HG03521 (cell line): ENCODE results near the gene TRAF2.
A peak's percentile ranks its signal among the peaks of the same experiment; 100 is the strongest.
"Not testable (repeated sequence)": the region's sequence is repeated elsewhere in the genome, so short reads cannot be mapped to it uniquely, and the experiment has no call there.

Experiments used
- ATAC-seq: cut with Tn5 transposase; IDR thresholded peaks from one replicate; pipeline ENCODE4 v1.9.1; 2021; ENCODE audit warnings: mild to moderate bottlenecking, moderate library complexity; ENCODE audit not compliant: unreplicated experiment

TRAF2 gene

DNA sequence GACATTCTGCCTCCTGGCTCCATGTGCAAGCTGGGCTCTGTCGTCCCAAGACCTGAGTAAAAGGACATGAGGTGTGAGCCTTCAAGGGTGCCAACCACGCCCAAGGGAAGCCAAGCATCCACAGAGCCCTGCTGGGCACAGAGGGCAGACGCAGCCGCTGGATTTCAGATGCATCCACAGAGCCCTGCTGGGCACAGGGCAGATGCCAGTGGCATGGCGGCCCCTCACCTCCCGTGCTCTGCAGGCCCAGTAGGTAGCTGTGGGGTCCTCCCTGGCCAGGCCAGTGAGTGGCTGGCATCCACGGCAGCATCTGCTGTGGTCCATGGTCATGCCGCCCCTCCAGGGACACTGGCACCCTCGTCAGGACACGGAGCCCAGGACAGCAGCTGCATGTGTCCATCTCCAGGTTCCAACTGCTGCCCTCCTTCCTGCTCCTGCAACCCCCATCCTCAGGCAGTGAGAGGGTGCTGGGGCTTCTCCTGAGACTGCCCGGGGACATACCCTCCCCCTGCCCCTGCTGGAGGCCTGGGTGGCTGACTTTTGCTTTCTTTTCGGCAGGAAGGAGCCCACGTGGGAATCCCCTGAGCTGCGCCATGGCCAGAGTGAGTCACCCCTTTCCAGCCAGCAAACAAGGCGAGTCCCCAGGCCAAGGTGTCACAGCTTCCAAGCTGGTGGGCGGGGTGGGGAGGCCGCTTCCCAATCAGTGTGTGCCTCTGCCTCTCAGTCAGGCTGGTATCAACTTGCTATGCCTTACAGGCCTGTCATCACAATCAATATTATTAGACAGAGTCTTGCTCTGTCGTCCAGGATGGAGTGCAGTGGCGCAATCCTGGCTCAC, 4.0 kb upstream of the TRAF2 start:
- no peak for ATAC-seq

DNA sequence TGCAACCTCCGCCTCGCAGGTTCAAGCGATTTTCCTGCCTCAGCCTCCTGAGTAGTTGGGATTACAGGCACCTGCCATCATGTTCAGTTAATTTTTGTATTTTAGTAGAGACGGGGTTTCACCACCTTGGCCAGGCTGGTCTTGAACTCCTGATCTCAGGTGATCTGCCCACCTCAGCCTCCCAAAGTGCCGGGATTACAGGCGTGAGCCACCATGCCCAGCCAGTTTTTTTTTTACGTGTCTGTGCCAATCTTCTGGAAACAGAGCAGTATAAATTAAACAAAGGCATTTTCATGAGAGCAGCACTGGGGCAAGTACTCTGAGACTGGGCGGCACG, 3.4 kb upstream of the TRAF2 start:
- not testable (repeated sequence) for ATAC-seq

DNA sequence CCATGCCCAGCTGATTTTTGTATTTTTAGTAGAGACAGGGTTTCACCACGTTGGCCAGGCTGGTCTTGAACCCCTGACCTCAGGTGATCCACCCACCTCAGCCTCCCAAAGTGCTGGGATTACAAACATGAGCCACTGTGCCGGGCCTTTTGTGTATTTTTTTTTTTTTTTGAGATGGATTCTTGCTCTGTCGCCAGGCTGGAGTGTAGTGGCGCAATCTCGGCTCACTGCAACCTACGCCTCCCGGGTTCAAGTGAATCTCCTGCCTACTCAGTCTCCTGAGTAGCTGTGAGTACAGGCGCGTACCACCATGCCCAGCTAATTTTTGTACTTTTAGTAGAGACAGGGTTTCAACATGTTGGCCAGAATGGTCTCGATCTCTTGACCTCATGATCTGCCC, 2.6 kb upstream of the TRAF2 start:
- ATAC-seq: not testable (repeated sequence)

DNA sequence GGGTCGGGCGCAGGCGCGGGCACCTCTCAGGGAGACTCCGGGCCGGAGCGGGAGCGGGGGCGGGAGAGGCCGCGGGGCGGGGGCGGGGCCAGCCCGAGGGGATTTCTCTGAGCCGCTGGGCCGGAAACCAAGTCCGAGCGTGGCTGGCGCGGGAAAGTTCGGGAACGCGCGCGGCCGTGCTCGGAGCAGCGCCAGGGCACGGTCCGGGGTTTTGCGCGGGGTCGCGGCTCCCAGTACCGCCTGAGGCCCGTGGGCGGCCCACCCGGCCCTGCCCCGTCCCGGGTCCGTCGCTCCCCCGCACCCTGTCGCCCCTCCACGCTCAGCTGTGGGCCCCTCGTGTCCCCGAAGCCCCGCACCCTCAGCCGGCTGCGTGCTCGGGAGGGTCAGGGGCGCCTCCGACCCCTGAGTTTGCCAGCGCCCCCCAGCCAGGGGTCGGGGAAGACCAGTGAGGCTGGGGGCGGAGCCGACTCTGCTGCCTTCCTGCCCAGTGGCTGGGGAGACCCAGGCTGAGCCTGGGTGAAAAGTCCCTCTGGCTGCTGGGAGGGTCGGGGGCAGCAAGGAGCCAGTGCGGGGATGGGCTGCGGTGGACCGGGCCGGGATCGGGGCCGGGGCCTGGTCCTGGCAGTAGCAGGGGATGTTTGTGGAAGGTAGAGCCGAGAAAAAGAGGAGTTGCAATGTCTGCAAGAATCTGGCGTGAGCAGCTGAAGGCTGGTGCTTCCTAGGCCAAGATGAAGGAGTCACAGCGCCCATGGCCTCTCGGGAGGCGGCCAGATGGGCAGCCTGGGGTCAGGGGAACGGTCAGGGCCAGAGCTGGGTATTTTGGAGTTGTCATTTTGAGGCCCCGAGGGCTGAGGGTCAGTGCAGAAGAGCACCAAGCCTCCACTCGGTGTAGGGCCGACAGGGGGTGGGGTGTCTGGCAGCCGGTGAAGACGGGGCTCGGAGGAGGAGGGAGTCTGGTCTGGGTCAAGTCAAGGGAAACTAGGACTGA, 588 bp downstream of the TRAF2 start:
- peak; percentile 7 for ATAC-seq

DNA sequence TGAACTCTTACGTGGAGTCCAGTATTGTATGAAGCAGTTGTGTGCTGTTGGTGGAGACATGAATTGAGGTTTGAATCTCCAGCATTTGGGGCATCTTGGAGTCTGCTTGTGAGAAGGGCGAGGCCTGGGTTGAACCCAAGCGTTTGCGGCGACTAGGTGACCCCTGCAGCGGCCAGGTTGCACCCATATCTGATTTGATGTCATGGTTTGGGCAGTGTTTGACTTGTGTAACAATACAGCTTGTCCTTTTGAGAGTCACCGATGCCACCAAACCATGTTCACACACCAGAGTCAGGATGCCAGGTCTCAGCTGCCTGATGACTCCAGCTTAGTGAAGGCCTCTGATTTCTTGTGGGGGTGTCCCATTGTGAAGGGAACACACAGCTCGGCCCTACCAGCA, 2.1 kb downstream of the TRAF2 start:
- no peak for ATAC-seq

DNA sequence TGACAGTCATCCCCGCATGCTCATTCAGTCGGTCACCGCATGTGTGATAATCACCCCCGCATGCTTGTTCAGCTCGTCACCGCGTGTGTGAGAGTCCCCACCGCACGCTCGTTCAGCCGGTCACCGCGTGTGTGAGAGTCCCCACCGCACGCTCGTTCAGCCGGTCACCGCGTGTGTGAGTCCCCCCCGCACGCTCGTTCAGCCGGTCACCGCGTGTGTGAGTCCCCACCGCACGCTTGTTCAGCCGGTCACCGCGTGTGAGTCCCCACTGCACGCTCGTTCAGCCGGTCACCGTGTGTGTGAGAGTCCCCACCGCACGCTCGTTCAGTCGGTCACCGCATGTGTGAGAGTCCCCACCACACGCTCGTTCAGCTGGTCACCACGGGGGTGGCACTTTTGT, 3.5 kb downstream of the TRAF2 start:
- no peak for ATAC-seq

DNA sequence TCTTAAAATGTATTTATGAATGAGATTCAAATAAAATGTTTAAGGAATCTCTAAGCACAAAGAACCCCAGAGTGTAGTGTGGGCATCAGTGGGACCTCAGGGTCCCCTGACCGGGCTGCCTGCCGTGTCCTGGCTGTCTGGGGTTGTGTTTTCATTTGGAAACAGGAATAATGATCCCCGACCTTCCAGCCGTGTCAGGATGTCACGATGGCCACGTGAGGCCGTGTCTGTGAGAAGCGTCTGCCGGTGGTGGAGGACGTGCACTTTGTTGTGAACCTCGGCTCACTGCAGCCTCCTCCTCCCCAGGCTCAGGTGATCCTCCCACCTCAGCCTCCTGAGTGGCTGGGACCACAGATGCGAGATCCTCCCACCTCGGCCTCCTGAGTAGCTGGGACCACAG, 4.3 kb downstream of the TRAF2 start:
- ATAC-seq: no peak

DNA sequence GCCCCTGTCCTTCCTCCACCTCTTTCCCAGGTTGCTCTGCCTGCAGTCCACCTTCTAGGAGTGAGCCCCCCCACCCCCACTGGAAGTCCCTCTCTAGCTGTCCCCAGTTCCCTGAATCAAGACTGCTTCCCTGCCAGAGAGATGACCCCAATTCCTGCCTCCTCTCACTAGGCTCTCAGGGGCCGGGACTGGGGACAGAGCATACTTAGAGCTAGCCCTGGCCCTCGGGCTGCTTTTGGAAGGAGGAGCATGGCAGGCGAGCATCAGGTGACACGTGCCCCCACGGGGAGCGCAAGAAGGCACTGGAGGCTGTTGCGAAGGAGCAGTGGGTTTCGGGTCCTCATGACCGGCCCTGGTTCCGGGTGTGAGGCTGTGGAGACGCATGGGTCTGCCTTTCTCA, 9.7 kb downstream of the TRAF2 start:
- no peak for ATAC-seq

DNA sequence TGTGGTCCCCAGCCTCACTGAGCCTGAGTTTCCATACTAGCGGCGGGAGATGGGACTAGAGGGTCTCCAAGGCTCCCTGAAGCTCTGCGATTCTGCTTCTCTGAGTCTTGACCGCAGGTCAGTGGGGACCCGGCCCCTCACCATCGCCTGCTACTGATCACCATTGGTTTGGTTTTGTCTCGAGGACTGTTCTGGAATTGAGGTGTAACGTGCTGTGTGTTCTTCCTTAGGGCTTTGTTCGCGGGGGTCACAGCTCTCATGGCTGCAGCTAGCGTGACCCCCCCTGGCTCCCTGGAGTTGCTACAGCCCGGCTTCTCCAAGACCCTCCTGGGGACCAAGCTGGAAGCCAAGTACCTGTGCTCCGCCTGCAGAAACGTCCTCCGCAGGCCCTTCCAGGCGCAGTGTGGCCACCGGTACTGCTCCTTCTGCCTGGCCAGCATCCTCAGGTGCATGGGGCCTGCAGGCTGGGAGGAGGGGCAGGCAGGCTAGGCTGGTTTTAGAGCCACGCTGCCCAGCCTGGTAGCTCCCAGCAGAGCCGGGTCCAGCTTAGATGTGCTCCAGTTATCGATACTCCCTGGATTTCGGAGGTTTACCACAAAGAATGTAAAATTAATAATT, 12.3 kb downstream of the TRAF2 start:
- ATAC-seq: no peak

DNA sequence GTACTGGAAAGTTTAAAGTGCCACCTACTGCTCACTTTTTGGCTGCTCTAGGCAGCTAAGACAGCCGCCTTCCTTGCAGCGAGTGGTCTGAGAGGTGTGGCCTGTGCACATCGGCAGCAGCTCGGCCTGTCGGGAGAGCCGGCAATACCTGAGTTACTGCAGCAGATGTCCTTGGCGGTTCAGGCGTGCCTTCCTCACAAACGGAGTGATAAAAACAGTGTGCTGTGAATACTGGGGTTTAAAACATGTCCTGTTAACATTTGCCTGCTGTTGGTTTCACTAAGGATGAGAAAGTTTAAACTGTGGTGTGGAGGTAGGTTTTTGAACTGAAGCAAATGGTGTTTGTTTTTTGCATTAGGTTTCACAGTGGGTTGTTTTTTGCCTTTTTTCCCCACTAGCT, 12.9 kb downstream of the TRAF2 start:
- ATAC-seq: no peak

DNA sequence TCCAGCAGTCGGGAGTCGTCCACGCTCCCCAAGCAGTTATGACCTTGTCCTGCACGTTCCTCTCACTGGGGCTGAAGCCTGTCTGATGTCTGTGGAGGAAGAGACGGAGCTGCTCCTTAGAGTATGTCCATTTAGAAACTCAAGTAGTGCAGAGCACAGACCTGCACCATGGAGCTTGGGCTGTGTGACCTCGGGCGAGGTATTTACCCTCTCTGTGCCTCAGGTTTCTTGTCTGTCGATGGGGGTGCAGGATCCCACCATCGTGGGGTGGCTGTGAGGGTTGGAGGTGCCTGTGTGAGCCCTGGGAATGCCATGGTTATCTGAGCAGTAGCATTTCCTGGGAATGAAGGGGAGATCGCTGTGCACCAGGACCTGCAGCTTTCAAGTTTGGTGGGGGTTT, 14.2 kb downstream of the TRAF2 start:
- ATAC-seq: no peak

DNA sequence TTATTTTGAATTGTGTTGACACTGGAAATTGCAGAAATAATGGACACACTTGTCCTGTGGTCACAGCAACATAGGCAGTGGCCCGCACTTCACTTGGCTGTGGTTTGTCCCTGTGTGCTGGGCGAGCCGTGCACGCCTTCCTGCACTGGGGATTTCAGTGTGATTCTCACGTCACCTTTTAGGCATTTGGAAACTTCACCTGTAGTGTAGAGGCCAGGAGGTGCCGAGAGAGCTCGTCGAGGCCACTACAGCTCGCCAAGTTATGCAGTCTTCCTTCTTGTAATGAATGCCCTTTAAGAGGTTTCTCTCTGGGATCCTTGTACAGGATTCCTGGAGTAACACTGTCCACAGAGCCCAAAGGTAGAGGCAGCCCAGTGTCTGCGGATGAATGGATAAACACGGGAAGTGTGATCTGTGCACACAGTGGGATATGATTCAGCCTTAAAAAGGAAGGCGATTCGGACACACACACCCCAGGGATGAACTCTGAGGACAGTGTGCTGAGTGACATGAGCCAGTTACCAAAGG, 14.7 kb downstream of the TRAF2 start:
- no peak for ATAC-seq

DNA sequence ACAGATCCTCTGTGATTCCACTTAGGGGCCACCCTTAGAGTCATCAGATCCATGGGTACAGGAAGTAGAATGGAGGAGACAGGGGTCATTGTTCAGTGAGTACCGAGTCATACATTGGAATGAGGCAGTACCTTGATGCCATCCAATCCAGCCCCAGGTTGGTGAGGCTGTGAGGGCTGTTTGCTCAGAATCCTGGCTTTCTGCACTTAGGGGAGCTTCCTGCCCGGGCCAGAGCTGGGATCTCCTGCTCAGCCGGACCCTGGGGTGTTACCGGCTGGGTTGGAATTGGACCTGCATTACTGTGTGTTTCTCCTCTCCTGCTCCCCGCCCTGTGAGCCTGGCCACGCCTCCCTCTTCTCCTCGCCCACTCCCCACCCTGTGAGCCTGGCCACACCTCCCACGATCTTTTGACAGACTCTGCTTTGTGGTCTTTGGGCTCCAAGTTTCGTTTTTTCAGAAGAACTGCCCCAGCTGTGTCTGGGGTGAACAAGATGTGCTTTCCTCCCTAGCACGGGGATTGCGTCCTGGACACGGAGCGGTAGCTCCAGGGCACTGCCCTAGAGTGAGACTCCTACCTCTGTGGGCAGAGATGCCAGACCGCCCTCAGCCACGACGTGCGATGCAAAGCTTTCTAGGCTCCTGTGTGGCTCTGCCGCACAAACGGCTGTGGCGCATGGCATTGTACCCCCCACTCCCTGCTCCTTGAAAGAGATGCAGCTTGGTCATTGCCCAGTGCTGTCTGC, 15.4 kb downstream of the TRAF2 start:
- peak; percentile 46 for ATAC-seq

DNA sequence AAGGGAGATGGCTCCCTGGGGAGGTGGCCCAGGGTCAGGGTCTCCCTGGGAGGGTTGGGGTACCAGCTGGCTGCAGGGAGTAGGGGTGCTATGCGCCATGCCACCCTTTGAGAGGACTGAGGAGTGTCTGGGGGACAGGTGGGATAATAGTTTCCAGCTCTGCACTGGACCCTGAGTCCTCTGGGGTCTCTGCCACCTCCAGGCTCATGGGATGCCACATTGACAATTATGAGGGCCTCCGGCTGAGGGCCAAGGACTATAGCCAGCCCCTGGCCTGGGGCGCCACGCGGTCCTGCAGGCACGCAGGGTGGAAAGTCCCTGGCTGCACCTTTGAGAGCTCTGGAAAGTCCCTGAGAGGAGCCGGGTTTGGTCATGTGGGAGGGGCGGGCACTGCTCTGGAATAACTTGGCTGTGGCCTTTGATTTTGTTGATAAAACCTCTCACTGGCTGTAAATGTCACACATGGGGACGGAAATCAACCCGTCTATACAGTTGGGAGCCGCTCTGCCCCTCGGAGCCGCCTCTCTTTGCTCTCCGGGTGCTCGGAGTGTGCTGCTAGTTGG, 16.0 kb downstream of the TRAF2 start:
- peak; percentile 40 for ATAC-seq

DNA sequence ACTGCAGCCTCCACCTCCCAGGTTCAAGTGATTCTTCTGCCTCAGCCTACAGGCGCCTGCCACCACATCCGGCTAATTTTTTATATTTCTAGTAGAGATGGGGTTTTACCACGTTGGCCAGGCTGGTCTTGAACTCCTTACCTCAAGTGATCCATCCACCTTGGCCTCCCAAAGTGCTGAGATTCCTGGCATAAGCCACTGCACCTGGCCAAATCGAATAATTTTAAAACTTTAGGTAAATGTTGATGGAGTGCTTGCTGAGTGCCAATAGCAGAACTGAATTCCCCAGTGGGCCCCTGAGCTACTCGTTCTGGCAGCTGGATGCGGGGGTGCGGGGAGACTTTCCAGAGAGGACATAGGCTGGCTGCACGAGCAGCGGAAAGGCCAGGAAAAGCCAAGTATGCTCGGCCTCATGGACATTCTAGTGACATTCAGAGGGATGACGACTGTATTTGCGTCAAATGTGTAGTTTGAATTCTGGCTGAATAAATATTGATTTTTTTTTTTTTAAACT, 16.8 kb downstream of the TRAF2 start:
- no peak for ATAC-seq

DNA sequence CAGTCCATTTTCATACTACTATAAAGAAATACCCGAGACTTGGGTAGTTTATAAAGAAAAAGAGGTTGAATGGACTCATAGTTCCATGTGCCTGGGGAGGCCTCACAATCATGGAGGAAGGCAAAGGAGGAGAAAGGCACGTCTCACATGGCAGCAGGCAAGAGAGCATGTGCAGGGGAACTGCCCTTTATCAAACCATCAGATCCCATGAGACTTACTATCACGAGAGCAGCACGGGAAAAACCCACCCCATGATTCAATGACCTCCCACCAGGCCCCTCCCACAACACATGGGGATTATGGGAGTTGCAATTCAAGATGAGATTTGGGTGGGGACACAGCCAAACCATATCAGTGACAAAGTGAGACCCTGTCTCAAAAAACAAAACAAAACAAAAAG, 19.9 kb downstream of the TRAF2 start:
- no peak for ATAC-seq

DNA sequence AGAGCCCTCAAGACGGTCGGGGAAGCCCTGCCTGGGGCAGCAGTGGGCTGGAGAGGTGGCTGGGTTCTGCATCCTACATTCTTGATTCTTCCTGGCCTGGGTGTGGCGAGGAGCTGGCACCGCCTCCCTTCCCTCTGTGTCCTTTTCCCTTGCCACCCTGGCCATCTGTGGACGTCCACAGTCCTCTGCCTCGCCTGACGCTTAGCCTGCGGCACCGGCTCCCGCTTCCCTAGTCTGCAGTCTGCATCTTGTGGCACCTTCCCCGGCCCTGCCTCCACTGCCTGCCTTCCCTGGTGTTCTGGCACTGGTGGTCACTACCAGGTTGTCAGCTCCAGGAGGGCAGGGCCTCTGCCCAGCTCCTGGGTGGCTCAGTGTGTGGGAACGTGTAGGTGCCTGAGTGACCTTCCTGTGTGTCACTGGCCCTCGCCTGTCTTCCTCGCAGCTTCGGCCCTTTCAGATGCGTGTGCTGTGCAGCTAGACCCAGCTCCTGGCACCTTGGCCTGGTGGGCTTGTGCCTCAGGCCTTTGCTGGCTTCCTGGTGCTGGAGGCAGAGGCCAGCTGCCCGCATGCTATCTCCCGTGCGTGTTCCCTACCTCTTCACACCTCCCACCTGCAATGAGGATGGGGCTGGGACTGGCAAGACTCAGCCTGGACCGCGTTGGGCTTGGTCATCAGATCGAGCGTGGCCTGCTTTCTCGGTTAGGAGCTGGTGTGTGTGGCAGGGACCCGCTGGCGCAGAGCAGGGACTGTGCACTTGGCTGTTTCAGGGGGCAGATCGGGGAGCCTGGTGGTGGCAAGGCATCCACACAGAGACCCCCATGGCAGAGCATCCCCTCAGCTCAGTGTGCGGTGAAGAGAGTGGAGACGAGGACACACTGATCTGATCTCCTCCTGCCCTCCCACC, 20.9 kb downstream of the TRAF2 start:
- ATAC-seq: no peak

DNA sequence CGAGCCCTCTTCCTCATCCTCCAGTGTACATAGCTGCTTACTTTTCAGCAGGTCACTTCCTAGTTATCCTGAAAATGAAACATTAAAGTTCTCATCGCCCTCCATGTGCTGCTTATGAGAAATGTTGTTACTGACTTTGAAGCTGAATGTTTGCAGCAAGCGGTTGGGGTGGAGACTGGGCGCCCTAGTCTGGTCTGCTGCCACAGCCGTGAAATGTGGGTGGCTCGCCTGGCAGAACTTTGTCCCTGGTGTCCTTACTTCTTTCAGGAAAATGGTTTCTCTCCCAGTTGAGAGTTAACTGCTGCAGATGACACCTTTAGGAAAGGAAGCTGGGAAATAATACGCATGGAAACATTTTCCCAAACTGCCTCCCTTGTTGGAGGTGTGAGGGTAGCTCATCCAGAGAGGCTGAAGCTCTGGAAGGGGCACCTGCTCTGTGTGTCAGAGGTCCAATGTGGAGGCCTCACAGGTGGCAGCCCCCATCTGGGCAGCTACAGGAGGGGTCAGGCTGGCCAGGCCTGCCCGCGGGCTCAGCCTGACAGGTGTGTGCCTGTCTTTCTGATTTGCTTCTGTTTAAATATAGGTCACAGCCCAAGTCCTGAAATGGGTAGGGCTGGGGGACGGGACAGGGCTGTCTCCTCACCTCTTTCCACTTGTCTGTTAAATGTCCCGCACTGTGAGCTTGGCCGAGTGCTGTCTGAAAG, 24.0 kb downstream of the TRAF2 start:
- no peak for ATAC-seq

DNA sequence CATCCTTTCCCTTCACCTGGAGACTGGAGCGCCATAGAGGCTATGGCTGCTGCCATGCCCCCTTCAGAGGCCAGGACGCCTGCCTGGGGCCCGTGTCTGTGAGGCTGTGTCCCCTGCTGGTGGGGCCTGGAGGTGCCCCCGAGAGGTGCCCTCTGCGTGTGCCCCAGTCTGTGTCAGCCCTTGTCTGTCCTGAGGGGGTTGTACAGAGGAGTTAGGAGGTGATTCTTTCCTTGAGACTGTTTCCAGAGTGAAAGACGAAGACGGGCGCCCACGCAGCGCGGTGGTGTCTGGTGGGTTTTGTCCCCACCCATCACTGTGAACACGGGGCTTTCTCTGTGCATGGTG, 24.6 kb downstream of the TRAF2 start:
- ATAC-seq: no peak
